ENCODE data around the gene CRYBG1.

Gene CRYBG1

GRCh38 chr6:106612671-106613416 is 252.3 kb downstream of the CRYBG1 start:
- no peak for DNase-seq

- no peak for DNase-seq
Observed at GRCh38 chr6:106613590-106613989, 253.1 kb downstream of the CRYBG1 start.

- DNase-seq = no peak
Observed at GRCh38 chr6:106614166-106614565, 253.6 kb downstream of the CRYBG1 start.

- DNase-seq = no peak
Observed at GRCh38 chr6:106614592-106615257, 254.2 kb downstream of the CRYBG1 start.

GRCh38 chr6:106617302-106617701 is 256.8 kb downstream of the CRYBG1 start:
- DNase-seq = no peak

- DNase-seq = no peak
Observed at GRCh38 chr6:106617857-106618256, 257.3 kb downstream of the CRYBG1 start.

- no peak for DNase-seq
Observed at GRCh38 chr6:106618324-106618723, 257.8 kb downstream of the CRYBG1 start.

GRCh38 chr6:106619223-106619622 is 258.7 kb downstream of the CRYBG1 start:
- no peak for DNase-seq

- DNase-seq = no peak
Observed at GRCh38 chr6:106620931-106621672, 260.6 kb downstream of the CRYBG1 start.

Measured in NCI-H2029 treated with DMSO at 0.1 percent for 48 hours (cell line).